Measurements from ENCODE around the gene COL1A1.

Gene COL1A1

GRCh38 chr17:50146230-50146926 is 55.1 kb downstream of the COL1A1 start:
- in situ Hi-C loops (cut with HindIII; ENCODE audit: low sequenced_read_pairs), result loop anchor here (5.0 kb wide), 1 partner anchor 71 kb away; no protein-coding TSS in a partner anchor

DNA sequence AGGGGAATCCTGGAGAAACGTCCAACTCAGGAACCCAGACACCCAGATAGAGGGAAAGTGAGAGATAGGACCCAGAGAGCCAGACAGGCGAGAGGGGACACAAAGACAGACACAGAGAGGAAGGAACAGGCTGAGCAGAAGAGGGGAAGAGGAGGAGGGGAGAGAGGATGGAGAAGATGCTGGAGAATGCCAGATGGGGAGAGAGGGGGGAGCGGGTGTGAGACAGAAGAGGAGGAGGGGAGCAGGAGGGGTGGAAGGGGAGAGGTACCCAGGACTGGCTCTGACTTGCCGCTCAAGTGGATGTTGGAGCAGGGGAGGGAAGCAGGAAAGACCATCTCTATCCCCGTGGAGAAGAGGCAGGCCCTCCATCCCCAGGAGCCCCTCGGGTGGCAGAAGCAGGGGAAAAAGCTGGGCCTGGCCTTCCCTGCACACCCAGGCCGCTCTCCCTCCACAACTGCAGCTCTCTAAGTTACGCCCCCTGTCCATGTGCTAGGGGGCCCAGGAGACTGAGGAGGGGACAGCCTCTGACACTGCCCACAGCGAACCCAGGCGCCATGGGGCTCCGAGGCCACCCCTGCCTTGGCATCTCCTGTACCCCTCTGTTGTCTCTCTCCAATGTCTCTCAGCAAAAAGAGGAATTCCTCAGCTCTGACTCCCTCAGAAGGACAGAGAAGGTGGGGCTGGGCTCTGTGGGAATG is 55.8 kb downstream of the COL1A1 start:
- in situ Hi-C loops (cut with HindIII; ENCODE audit: low sequenced_read_pairs), result loop anchor here (5.0 kb wide), 1 partner anchor 72 kb away; no protein-coding TSS in a partner anchor

DNA sequence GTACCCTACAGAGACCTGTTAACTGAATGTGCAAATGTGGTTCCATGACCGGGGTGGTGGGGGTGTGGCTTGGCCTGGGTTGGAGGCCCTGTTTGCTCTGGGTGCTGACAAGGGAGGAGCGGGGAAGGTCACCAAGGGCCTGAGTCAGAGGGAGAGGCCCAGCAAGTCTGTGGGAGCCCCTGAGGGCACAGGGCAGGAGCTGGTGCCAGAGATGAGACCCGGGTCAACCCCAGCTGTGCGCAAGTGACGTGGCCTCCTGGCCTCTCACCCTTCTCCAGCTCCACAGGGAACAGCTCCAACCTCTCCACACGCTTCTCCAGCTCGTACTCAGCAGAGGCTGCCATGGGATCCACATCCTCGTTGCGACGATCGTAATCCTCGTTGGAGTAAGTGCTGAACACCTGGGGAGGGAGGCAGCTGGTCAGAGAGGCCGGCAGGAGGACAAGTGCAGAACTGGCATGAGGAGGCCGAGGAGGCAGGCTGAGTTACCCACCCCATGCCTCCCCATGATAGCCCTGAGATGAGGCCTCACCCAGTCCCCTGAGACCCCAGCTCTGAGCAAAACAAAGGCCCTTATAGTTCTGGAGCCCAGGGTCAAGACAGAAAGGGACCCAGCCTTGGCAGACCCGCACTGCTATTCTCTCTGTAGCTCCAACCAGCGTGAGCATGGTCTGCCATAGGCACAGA is 56.4 kb downstream of the COL1A1 start:
- in situ Hi-C loops (cut with HindIII; ENCODE audit: low sequenced_read_pairs), result loop anchor here (5.0 kb wide), 1 partner anchor 72 kb away; no protein-coding TSS in a partner anchor

GRCh38 chr17:50144355-50144754 is 57.1 kb downstream of the COL1A1 start:
- in situ Hi-C loops (cut with HindIII; ENCODE audit: low sequenced_read_pairs), result no loop called here

DNA sequence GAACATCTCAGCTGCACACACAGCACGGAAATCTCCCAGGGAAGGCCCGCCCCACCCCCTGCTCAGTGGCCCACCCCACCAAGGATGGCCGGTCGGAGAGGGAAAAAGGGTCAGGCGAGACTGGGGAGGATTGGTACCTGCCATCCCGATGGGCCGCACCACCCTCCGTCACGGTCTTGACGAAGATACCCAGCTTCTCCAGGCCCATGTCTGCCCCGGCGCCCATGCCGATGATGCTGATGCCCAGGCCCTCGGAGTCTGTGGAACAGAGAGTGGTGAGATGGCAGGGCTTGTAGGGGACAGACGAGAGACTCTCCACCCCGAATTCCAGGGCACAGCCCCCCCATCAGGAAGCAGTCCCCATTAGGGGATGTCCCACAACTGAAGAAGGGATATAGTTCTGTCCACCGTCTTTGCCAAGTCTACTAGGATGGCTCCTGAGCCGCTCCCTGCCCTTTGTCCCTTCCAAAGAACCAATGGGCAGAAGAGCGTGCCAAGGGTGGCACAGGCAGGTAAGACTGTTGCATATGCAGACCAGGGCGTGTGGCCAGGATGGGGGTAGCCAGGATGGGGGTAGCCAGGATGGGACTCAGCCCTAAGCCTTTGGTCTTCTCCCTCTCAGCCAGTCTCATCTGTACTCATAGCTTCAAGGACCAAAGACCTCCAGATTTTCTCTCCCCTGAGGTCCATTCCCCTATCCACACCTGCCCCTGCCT is 57.8 kb downstream of the COL1A1 start:
- in situ Hi-C loops (cut with HindIII; ENCODE audit: low sequenced_read_pairs), result no loop called here

DNA sequence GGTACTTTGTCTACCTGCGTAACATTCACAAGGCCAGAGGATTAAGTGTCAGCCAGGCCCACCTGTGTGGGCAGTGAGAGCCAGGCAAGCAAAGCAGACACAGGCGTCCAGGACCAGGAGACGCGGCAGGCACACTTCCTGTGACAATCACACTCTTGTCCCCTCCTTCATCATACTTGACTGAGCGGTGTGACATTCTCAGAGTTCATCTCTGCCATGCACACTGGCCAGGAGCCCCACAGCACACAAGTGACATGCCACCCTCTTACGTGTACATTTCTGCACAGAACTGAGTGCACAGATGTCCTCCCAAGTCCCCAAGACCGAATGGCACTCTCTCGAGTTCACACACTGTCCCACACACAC is 59.7 kb downstream of the COL1A1 start:
- in situ Hi-C loops (cut with HindIII; ENCODE audit: low sequenced_read_pairs), result no loop called here

GRCh38 chr17:50141026-50141744 is 60.2 kb downstream of the COL1A1 start:
- in situ Hi-C loops (cut with HindIII; ENCODE audit: low sequenced_read_pairs), result no loop called here

DNA sequence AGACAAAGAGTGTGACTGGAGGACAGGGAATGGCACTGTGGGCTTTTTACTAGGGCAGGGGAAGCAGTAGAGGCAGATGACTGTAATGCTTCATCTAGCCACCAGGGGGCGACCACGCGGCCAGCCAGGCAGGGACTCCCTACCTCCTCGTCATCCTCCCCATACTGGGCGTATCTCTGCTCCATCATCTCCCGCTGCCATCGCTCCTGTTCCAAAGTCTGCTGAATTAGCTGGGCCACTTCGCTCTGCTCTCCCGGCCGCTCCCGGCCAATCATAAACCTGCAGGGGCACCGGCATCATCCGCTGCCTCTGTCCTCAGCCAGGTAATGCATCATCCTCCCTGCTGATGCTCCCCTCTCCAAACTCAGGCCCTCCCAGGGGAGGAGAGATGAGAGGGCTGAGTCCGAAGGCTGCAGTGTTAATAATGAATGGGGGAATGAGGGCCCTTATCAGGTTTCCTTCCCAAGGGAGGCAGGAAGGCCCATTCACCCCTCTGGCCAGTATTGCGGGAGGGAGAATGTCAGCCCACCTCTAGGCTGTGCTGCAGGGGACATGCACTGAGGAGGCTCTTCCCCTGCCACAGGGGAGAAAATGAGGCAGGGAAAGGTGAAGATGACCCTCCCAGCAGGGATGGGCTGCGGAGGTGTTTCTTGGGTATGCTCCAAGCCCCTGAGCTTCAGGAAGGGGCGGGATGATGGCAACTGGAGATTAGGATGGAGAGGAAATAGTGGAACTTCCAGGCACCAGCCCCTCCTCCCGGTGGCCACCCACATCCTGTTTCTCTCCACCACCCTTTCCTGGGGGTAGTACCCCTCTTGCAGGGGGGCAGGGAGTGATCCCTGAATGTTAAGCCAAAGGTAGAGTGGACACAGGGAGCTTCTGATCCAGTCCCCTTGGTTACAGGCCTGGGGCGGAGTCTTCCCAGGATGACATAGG is 61.2 kb downstream of the COL1A1 start:
- in situ Hi-C loops (cut with HindIII; ENCODE audit: low sequenced_read_pairs), result no loop called here

- in situ Hi-C loops (cut with HindIII; ENCODE audit: low sequenced_read_pairs), result no loop called here
Measured at GRCh38 chr17:50139185-50139783, 62.1 kb downstream of the COL1A1 start.

DNA sequence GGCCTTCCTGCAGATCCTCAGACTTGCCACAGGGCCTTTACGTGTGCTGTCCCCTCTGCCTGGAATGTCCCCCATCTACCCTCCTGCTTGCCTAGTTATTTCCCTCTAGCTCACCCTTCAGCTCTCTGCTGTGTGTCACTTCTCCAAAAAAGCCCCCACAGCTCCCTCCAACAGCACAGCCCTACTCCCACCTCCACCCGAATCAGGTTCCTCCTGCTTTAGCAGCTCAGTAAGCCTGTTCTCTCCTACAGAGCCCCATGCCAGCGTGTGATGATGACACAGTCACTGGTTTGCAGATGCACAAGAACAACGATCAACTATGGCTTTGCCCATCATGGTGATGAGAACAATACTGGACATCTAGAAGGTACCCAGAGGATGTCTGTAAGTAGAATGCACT is 64.4 kb downstream of the COL1A1 start:
- in situ Hi-C loops (cut with HindIII; ENCODE audit: low sequenced_read_pairs), result no loop called here

- in situ Hi-C loops (cut with HindIII; ENCODE audit: low sequenced_read_pairs), result no loop called here
Measured at GRCh38 chr17:50136096-50136687, 65.2 kb downstream of the COL1A1 start.

GRCh38 chr17:50135316-50136095 is 65.9 kb downstream of the COL1A1 start:
- in situ Hi-C loops (cut with HindIII; ENCODE audit: low sequenced_read_pairs), result no loop called here

DNA sequence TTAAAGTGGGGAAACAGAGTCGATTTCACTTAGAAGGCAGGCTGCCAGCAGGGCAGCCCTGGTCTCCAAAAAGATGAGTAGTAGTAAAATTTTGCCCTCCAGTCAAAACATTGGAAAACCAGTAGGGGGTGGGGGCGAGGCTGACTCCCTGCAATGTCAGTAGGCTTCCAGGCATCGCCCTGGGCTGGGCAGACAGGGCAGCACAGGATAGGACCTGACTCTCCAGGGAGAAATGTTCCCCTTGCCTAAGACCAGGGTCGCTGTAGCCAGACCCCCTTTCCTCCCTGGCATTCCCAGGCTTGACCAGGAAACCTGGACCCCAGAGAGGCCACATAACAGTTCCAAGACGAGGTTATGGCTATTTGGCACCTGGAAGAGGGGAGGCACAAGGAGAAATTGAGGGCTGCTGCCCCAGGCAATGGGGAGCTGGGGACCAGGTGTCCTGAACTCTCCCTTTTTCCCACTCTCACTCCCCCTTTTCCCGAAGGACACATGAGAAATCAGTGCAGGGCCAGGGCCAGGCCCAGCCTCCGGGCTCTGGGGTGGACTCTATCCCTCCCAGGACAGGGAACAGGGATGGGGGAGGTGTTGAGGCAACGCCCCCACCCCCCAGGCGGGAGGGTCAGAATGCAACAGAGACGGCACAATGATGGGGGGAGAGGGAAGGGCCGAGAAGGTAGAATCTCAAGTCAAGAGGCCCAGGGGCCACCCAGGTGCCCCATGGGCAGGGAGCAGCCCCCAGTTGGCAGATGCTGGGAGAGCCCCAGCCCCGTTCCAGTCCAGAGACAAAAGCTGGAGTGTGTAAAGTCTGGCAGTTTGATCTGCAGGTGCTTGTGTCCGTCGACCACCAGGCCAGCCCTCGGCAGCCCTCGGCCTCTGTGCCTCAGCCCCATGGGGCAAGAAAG is 67.0 kb downstream of the COL1A1 start:
- in situ Hi-C loops (cut with HindIII; ENCODE audit: low sequenced_read_pairs), result loop anchor here (5.0 kb wide), 1 partner anchor 37 kb away; the partner anchor contains the start of gene PDK2

DNA sequence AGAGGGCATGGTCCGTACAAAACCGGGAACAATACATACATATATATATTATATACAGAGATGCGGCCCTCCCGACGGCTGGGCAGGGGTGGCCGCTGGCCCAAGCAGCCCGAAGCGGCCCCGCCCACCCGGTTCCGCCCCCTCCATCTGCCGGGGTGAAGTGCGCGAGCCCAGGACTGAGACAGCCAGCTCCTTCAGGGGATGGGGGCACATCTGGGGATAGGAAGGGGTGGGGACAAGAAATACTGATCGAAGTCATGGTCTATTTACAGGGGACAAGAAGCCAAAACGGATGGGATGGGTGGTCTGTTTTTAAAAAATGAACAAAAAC is 67.7 kb downstream of the COL1A1 start:
- in situ Hi-C loops (cut with HindIII; ENCODE audit: low sequenced_read_pairs), result loop anchor here (5.0 kb wide), 1 partner anchor 36 kb away; the partner anchor contains the start of gene PDK2

Data from endothelial cell of hepatic sinusoid (primary cell).